22Rv1 (cell line): Measurements from ENCODE around the gene TSSC4.
"Not testable (repeated sequence)": the region's sequence is repeated elsewhere in the genome, so short reads cannot be mapped to it uniquely, and the experiment has no call there.

Experiments used
- H3K27ac ChIP-seq: fragments of 450-650 bp; 2 replicates; pipeline ENCODE4 v1.5.1; 2017
- ZFX ChIP-seq: fragments of 450-650 bp; IDR thresholded peaks from 2 replicates; pipeline ENCODE4 v1.6.1; 2017; ENCODE audit warnings: antibody characterized with exemption, borderline replicate concordance
- TF ChIP-seq, protein P1 (sequence below): fragments of 450-650 bp; IDR thresholded peaks from 2 replicates; pipeline ENCODE4 v1.5.1; 2017; ENCODE audit warnings: mild to moderate bottlenecking

Gene TSSC4

DNA sequence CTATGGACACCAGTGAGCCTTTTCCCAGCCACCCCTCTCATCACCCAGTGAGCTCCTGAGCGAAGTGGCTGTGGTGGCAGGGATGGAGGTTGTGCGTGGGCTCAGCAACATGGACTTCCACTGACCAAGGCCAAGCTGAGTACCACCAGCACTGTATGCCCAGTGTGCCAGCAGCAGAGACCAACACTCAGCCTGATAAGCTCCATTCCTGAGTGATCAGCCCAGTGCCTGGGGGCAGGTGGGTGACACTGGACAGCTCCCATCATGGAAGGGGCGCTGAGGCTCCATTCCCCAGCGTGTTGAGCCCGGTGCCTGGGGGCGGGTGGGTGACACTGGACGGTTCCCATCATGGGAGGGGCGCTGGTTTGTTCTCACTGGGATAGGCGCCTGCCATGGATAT lies 41.0 kb upstream of the TSSC4 start:
- TF ChIP-seq ZFX: no peak
- TF ChIP-seq, protein P1, sequence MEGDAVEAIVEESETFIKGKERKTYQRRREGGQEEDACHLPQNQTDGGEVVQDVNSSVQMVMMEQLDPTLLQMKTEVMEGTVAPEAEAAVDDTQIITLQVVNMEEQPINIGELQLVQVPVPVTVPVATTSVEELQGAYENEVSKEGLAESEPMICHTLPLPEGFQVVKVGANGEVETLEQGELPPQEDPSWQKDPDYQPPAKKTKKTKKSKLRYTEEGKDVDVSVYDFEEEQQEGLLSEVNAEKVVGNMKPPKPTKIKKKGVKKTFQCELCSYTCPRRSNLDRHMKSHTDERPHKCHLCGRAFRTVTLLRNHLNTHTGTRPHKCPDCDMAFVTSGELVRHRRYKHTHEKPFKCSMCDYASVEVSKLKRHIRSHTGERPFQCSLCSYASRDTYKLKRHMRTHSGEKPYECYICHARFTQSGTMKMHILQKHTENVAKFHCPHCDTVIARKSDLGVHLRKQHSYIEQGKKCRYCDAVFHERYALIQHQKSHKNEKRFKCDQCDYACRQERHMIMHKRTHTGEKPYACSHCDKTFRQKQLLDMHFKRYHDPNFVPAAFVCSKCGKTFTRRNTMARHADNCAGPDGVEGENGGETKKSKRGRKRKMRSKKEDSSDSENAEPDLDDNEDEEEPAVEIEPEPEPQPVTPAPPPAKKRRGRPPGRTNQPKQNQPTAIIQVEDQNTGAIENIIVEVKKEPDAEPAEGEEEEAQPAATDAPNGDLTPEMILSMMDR: no peak
- no peak overlapping the region for H3K27ac ChIP-seq

DNA sequence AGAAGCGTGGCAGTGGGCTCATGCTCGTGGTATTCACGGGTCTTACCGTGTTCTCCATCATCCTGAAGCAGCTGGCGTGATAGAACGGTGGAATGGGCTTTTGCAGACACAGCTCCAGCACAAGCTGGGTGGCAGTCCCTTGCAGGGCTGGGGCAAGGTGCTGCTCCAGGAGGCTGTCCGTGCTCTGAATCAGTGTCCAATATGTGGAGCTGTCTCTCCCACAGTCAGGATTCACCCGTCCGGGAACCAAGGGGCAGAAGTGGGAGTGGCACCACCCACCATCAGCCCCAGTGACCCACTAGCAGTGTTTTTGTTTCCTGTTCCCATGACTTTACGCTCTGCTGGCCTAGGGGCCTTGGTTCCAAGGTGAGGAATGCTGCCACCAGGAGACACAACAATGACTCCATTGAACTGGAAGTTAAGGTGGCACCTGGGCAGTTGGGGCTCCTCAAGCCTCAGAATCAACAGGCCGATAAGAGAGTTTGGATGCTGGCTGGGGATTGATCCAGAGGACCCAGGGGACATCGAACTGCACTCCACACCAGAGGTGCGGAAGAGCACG lies 40.4 kb upstream of the TSSC4 start:
- no peak overlapping the region for H3K27ac ChIP-seq
- TF ChIP-seq ZFX: no peak
- TF ChIP-seq, protein P1: no peak

DNA sequence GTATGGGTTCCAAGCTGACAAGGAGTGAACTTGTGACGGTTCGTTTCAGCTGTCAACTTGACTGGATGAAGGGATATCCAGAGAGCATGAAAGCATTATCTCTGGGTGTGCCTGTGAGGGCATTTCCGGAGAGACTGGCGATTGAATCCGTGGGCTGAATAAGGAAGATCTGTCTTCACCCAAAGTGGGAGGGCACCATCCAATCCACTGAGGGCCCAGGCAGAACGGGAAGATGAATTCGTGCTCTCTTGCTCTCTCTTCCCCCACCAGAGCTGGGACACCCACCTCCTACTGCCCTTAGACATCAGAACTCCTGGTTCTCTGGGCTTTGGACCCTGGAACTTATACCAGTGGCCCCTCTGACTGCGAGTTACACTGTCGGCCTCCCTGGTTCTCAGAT lies 39.0 kb upstream of the TSSC4 start:
- H3K27ac ChIP-seq: no peak overlapping the region
- TF ChIP-seq, protein P1: no peak

DNA sequence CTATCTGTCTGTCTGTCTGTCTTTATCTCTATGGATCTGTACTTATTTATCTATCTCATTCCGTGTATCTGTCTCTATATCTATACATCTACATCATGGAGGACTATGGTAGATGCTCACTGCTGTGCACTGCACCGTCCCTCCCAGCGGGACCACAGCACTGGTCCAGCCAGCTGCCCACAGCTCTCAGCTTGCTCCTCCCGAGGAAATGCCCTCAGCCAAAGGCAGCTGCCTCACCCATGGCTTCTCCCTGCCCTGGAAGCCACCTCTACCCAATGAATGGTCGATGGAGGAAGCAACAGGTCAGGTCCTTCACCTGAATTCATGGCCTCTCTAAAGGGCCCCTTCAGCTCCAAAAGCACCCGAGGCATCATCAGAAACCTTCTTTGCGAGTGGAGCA lies 38.1 kb upstream of the TSSC4 start:
- no peak overlapping the region for H3K27ac ChIP-seq
- no peak for TF ChIP-seq ZFX
- TF ChIP-seq, protein P1: no peak

DNA sequence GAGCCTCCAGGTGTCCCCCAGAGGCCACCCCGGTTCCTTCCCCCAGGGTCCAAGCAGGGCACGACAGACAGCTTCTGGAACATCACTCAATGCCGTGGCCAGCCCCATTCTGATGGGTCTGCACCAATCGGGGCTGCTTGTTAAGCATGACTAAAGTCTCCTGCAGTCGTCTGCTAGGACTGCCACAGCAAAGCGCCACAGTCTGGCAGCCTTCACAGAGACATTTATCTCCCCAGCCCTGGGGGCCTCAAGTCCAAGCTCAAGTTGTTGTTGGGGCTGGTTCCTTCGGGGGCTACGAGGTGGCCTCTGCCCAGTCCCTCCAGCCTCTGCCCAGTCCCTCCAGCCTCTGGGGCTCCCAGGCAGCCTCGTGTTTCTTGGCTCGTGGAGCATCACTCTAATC lies 37.4 kb upstream of the TSSC4 start:
- no peak for TF ChIP-seq ZFX
- TF ChIP-seq, protein P1: no peak
- H3K27ac ChIP-seq: no peak overlapping the region

DNA sequence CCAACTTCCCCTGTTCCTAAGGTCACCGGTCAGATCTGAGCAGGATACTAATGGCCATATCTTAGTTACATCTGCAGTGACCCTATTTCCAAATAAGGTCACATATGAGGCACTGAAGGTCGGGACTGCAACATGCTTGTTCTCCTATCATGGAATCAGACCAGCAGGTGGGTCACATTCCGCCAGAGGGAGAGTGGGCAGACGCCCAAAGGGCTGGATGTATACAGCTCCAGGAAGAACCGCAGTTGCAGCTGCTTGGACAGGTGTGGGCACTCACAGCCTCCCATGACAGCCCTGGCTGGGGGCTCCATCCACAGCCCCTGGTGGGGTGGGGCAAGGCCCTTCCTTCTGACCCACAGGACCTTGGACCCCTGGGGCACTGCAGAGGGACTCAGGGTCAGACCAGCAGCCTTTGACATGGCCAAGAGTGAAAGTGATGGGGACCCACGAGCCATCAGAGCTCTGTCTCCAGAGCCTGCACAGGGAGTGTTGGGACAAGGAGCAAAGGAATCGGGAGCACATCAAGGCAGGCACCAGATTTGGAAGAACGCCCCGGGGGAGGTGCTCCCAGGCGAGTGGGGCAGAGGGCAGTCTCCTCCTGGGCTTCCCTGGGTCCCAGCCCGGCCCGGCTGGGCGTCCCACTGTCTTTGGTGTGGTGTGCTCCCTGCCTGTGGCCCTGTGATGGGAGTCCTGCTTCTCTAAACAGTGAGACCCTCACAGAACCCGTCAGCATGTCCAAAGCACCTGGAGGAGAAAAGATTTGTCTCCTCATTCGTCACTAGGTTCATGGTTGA lies 36.8 kb upstream of the TSSC4 start:
- no peak for TF ChIP-seq ZFX
- TF ChIP-seq, protein P1: no peak
- H3K27ac ChIP-seq: no peak overlapping the region

DNA sequence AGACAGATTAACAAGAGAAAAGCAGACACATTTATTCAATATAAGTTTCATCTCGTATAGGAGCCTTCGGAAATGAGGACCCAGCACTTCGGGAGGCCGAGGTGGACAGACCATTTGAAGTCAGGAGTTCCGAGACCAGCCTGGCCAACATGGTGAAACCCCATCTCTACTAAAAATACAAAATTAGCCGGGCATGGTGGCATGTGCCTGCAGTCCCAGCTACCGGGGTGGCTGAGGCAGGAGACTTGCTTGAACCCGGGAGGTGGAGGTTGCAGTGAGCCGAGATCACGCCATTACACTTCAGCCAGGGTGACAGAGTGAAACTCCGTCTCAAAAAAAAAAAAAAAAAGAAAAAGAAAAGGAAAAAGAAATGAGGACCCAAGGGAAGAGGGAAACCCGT lies 36.2 kb upstream of the TSSC4 start:
- H3K27ac ChIP-seq: not testable (repeated sequence)
